Measurements from ENCODE around the gene TACSTD2.

- TF ChIP-seq CTCF (IDR thresholded peaks at IDR 0.05) (no peak), EP300 (IDR thresholded peaks at IDR 0.05; ENCODE audit: low read depth) (no peak)
Observed at GRCh38 chr1:58620259-58620658, 43.2 kb upstream of the TACSTD2 start.

Data from transverse colon (tissue), 3 donors.